22Rv1 (cell line): ENCODE measurements around the gene NHLRC2.

Source experiments
- CTCF ChIP-seq: fragments of 450-650 bp; IDR thresholded peaks from 2 replicates; pipeline ENCODE4 v1.5.1; 2017; ENCODE audit warnings: mild to moderate bottlenecking
- ZFX ChIP-seq: fragments of 450-650 bp; IDR thresholded peaks from 2 replicates; pipeline ENCODE4 v1.6.1; 2017; ENCODE audit warnings: antibody characterized with exemption, borderline replicate concordance

DNA sequence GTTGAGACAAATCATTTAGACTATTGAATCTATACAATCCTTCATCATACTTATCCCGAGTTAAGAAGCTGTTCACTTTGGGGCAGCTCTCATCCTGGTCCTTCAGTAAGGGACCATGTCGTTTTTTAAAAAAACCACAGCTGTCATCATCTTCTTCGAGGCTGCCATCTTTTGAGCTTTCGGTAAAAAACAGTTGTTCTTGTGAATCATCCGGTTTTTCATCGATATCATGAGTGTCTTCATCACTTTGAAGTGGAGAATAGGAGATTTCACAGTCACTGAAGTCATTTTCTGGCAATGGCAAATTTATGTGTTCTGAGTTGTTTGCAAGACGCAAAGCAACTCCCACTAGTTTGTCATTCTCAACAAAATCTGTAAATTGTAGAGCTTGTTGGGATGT, 4.5 kb upstream of the NHLRC2 start:
- TF ChIP-seq CTCF (no peak), ZFX (no peak)
